ENCODE data around the gene PKMYT1. TPM values are rescaled to one million over a fixed set of nuclear protein-coding genes. Genes with fewer than 3 reads are reported as not detected.

PKMYT1 gene
- total and polyA plus RNA-seq, 2 of the 4 experiments (the other 2 are of a cell fraction) = 1.8 to 14.9 TPM

DNA sequence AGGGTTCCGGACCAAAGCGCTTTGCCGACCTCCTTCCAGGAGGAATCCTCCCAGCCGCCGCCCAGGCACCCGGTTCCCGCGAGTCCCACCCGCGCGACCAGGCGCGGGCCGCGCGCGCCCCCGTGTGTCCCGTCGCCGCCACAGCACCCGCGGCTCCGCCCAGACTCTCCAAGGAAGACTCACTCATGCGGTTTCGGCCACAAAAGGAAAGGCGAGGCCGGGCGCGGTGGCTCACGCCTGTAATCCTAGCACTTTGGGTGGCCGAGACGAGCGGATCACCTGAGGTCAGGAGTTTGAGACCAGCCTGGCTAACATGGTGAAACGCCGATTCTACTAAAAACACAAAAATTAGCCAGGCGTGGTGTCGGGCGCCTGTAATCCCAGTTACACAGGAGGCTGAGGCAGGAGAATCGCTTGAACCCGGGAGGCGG lies 3.5 kb upstream of the PKMYT1 start:
- dilution Hi-C loops (cut with HindIII; ENCODE audit: low sequenced_read_pairs, unreplicated experiment) = no loop called here
- DNase-seq (peak; percentile 69), ATAC-seq (ENCODE audit: low read depth) (peak; percentile 79)
- Histone ChIP-seq H3K56ac (ENCODE audit: extremely low read depth, insufficient read depth, low read length) (no peak overlapping the region), H2AK5ac (ENCODE audit: low read depth, low read length) (no peak overlapping the region), H2AK9ac (replicated peaks; ENCODE audit: low read depth, low read length, poor library complexity) (peak overlapping the region; percentile 28), H3K23ac (ENCODE audit: low read depth, low read length) (no peak overlapping the region), H3K27ac (ENCODE audit: insufficient read depth, low read length) (no peak overlapping the region; the same call in 1 of the 2 replicates), H3K18ac (ENCODE audit: low read depth, low read length) (no peak overlapping the region), H3K36me3 (ENCODE audit: control insufficient read depth, insufficient read depth, low read length) (no peaks in the 10 kb centered on the region), H3K14ac (replicated peaks; ENCODE audit: low read depth, low read length) (peak overlapping the region; percentile 83; the same call in 1 of the 2 replicates), H3K9ac (ENCODE audit: low read depth, low read length) (no peak overlapping the region), H4K91ac (ENCODE audit: insufficient read depth, low read depth, low read length) (no peak overlapping the region), H3K4me2 (ENCODE audit: low read depth, low read length) (peak overlapping the region; percentile 87), H2AFZ (replicated peaks; ENCODE audit: low read length, poor library complexity) (peak overlapping the region; percentile 97), H3K9me3 (ENCODE audit: control insufficient read depth, insufficient read depth, low read length) (no peaks in the 10 kb centered on the region), H4K20me1 (ENCODE audit: insufficient read depth, low read length) (no peaks in the 10 kb centered on the region), H4K5ac (ENCODE audit: low read depth, low read length) (peak overlapping the region; percentile 58), H2BK15ac (ENCODE audit: low read depth, low read length) (no peak overlapping the region), H3K4me1 (ENCODE audit: control insufficient read depth, insufficient read depth, low read length) (peaks cover 6% of the 10 kb centered on the region), H3K27me3 (ENCODE audit: control insufficient read depth, insufficient read depth, low read length) (peaks cover 4% of the 10 kb centered on the region; the same call in 1 of the 2 replicates), H2BK20ac (ENCODE audit: low read depth, low read length) (no peak overlapping the region), H2BK120ac (ENCODE audit: low read depth, low read length) (no peak overlapping the region), H3K4me3 (ENCODE audit: insufficient read depth, low read depth, low read length) (peak overlapping the region; percentile 18), H3K4ac (ENCODE audit: low read depth, low read length) (peak overlapping the region; percentile 70), H4K8ac (ENCODE audit: low read depth in 2 of 2, low read length in 2 of 2) (peak overlapping the region in 1 of 2 experiments; percentile 86; a peak in 1 of 4 replicates), H3K9me1 (ENCODE audit: insufficient read depth, low read length) (0 out of 2 replicates have a peak, but pooled peaks cover 4% of the 10 kb centered on the region), H2BK5ac (ENCODE audit: low read depth, low read length, poor library complexity, severe bottlenecking) (no peak overlapping the region), H3K79me1 (ENCODE audit: low read depth in 1 of 2, low read length in 2 of 2) (peaks cover 8 to 15% of the 10 kb centered on the region in 2 experiments)
- peak; percentile 77 for TF ChIP-seq RAD21 (IDR thresholded peaks at IDR 0.05; ENCODE audit: low read length)
- TF ChIP-seq MAZ (IDR thresholded peaks at IDR 0.05; ENCODE audit: borderline replicate concordance, low read depth, low read length) = peak; percentile 42; the same call in 1 of the 2 replicates
- TF ChIP-seq, protein P1, sequence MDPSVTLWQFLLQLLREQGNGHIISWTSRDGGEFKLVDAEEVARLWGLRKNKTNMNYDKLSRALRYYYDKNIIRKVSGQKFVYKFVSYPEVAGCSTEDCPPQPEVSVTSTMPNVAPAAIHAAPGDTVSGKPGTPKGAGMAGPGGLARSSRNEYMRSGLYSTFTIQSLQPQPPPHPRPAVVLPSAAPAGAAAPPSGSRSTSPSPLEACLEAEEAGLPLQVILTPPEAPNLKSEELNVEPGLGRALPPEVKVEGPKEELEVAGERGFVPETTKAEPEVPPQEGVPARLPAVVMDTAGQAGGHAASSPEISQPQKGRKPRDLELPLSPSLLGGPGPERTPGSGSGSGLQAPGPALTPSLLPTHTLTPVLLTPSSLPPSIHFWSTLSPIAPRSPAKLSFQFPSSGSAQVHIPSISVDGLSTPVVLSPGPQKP (IDR thresholded peaks at IDR 0.05; ENCODE audit: borderline replicate concordance, low read depth, low read length) = no peak
- TF ChIP-seq BHLHE40 (IDR thresholded peaks at IDR 0.05; ENCODE audit: low read depth, low read length) = peak; percentile 69; the same call in 1 of the 2 replicates
- TF ChIP-seq FOS (IDR thresholded peaks at IDR 0.05; ENCODE audit: low read depth, low read length) = no peak
- peak; percentile 52 for TF ChIP-seq SMC3 (IDR thresholded peaks at IDR 0.05; ENCODE audit: low read depth, low read length)
- TF ChIP-seq, protein P2, sequence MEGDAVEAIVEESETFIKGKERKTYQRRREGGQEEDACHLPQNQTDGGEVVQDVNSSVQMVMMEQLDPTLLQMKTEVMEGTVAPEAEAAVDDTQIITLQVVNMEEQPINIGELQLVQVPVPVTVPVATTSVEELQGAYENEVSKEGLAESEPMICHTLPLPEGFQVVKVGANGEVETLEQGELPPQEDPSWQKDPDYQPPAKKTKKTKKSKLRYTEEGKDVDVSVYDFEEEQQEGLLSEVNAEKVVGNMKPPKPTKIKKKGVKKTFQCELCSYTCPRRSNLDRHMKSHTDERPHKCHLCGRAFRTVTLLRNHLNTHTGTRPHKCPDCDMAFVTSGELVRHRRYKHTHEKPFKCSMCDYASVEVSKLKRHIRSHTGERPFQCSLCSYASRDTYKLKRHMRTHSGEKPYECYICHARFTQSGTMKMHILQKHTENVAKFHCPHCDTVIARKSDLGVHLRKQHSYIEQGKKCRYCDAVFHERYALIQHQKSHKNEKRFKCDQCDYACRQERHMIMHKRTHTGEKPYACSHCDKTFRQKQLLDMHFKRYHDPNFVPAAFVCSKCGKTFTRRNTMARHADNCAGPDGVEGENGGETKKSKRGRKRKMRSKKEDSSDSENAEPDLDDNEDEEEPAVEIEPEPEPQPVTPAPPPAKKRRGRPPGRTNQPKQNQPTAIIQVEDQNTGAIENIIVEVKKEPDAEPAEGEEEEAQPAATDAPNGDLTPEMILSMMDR (conservative IDR thresholded peaks at IDR 0.05; ENCODE audit: low read depth, low read length) = peak; percentile 94
- TF ChIP-seq POLR2A (IDR thresholded peaks at IDR 0.05; ENCODE audit: low read depth, low read length) = 0 out of 2 replicates have a peak, but pooled peaks have one; percentile 28
- in situ Hi-C loops (cut with MboI; ENCODE audit: low sequenced_read_pairs) = no loop called here
- BruUV-seq (replicated peaks) = no TSS peak
- 24% methylated on average over 24 of the region's 42 CpGs; no CpG with 5 or more reads in 1 of the 2 experiments for WGBS, 2 experiments (ENCODE audit: extremely low coverage in 2 of 2, insufficient read length in 1 of 2)
- intact Hi-C loops (cut with micrococcal nuclease) = loop anchor here (1.0 kb wide), 1 partner anchor 39 kb away; no protein-coding TSS in a partner anchor
- POLR2A ChIA-PET (ENCODE audit: unreplicated experiment) = no interaction called here
- CTCF ChIA-PET = no interaction called here
